Activated CD4-positive, alpha-beta T cell treated with anti-CD3 and anti-CD28 coated beads, Interleukin-2, Interleukin-4, amounts not matched to agents 100 ng/mL and 50 ng/mL, durations not matched to agents 16 hours and 8 hours (primary cell): ENCODE results near the gene OLA1.
A peak's percentile ranks its signal among the peaks of the same experiment; 100 is the strongest.

Experiments
- DNase-seq: peaks from one replicate; pipeline ENCODE4 v3.0.0-alpha.2; 2020; ENCODE audit warnings: low spot score

The OLA1 gene

DNA sequence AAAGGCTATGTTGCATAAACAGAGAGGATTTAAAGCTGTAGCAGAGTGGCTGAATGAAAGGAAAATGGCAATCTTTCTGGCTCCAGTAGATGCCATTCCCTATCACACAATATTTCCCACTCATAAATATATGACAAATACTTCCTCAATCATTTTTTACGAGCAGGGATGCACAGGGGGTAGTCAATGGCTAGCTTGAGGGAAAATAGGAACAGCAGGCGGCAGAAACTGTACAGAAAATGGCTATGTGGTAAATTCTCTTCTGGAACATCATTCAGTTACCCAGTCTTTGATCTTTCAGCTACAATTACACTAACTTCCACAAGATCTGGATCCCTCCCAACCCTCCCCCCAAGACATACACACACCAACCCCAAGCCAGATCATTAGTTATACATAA, 127.2 kb downstream of the OLA1 start:
- DNase-seq, result no peak

DNA sequence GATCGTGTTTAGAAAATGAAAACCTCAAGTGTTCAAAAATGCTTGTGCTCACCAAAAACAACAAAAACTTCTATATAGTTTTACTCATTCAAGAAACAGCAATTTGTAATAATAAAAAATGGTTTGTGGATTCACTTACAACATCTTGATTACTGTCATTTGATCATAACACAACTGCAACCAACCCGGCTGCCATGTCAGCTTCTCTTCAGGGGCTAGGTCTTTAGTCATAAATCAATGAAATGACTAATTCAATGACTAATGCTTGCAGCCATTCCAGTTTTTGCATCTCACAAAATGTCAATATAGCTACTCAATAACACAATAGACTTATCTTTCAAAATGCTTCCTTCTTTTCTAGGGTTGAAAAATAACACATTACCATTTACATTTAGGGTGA, 128.0 kb downstream of the OLA1 start:
- peak; percentile 69 for DNase-seq

DNA sequence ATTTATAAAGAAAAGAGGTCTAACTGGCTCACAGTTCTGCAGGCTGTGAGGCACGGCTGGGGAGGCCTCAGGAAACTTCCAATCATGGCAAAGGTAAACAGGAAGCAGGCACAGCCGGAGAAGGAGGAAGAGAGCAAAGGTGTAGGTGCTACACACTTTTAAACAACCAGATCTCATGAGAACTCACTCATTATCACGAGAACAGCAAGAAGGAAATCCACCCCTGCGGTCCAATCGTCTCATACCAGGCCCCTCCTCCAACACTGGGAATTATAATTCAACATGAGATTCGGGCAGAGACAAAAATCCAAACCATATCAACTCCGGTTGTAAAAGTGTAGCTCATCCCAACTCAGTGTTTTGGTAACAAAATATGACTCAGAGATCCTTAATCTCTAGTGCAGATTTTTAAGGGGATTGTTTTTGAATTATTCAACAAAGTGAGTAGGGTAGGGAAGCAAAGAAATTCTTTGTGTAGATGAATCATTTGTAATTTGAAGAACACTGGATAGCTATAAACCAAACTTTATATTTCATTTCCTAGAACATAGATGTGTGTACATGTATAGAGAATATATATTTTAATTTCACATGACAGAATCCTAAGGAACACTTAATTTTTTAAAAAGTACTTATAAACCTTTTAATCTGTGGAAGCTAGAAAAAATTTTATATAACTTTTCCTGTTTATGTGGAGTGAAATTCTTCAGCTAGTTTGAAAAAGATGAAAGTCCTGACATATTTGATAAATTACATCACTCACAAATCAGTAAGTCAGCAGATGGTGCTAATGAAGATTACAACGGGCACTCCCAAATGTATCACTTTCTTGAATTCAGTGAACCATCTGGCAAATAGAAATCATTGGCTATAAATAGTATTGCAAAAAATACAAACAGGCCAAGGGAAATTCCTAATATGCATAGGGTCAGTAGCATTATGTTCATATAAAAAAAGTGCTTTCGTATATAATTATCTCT, 130.1 kb downstream of the OLA1 start:
- no peak for DNase-seq

DNA sequence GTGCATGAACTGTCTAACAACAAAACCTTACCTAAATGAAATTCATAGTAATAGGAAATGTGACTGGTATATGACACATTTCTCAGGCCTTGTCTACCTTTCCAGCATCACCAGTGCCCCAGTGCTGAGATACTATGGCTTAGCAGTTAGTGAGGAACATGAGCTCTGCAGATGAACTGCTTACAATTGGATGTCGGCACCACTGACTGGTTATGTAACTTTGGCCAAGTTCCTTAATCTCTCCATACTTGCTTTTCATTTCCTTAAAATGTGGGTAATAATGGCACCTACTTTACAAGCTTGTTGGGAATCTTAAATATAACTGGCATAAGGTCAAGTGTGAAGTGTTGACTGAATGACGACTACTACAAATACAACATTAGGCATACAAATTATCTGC, 136.3 kb downstream of the OLA1 start:
- no peak for DNase-seq

DNA sequence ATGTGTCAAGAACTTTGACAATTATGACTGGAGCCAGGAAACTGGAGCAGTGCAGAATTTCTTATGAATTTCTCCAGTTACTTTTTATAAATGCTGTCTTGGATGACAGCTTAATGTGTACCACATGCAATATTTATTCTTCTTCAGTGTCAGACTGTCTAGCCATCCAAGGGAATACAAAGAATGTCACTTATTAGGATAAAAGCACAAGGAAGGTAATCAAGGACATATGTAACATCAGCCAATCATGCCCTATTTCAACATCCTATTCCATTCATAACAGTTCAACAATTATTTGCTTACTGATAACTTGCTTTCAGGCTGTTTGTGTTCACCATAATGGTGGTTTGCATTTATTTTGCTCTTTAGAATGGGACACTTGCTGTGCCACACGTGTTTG, 139.8 kb downstream of the OLA1 start:
- no peak for DNase-seq

DNA sequence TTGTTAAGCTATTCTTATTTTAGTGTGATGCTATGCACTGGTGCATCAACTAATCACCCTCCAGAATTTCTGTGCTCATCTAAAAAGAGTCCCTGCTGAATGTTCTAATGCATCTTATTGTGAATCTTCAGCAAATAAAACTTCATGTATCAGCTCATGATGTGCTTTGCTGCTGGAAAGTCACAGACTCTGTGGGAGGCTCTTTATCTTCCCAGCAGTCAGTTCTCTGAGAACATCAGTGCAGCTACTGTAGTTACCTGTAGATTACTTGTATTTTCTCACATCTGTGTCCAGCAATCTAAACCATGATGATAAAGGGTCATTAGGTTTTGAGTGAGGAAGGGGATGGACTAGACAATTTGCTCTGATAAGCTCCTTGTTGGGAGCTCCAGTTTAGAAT, 141.6 kb downstream of the OLA1 start:
- no peak for DNase-seq

DNA sequence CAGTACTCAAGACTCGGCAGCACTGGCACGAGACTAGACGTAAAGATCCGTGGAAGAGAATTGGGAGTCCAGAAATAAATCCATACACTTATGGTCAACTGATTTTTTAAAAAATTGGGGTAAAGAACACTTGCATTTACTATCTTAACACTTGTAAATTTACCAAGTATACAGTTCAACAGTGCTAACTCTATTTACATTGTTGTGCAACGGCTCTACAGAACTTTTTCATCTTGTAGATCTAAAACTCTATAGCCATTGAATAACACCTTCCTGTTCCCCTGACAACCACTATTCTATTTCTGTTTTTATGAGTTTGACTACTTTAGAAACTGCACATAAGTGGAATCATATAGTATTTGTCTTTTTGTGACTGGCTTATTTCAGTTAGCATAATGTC, 153.8 kb downstream of the OLA1 start:
- no peak for DNase-seq

DNA sequence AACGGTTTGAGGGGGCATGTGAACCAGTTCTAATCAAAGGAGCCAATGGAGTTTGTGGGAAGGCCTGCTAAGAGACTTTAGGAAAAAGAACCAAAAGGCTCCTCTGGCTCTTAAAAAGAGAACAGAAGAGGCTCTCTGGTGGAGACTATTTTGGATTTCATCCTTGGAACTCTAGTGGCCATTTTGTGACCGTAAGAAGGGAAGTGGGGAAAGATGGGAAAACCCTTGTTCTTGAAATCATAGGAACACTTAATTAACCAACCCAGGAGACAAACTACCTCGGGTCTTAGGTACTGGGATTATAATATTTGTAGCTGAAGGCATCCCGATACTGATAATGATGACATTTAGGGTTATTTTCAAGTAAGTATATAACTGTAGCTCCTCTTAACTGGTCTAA, 157.9 kb downstream of the OLA1 start:
- no peak for DNase-seq

DNA sequence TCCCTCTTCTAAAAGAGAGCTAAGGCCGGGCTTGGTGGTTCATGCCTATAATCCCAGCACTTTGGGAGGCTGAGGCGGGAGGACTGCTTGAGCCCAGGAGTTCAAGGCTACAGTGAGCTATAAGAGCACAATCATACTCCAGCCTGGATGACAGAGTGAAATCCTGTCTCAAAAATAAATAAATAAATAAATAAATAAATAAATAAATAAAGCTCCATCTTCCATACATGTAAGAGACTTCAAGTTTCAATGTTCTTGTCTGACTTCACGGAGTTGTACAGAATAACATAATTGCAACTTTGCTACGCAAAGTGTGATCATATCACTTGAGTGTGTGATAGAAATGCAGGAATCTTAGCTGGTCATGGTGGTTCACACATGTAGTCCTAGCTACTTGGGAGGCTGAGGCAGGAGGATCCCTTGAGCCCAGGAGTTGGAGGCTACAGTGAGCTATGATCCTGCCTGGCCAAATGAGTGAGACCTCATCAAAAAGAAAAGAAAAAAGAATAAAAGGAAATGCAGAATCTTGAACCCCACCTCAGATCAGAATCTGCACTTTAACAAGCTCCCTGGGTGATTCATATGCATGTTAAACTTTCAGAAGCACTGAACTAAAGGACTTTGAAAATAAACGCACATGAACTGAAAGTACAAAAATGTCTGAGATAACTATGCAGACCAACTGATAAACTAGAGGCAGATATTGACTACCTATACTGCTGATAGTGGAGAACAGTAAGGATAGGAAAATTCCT, 159.4 kb downstream of the OLA1 start:
- DNase-seq, result no peak

DNA sequence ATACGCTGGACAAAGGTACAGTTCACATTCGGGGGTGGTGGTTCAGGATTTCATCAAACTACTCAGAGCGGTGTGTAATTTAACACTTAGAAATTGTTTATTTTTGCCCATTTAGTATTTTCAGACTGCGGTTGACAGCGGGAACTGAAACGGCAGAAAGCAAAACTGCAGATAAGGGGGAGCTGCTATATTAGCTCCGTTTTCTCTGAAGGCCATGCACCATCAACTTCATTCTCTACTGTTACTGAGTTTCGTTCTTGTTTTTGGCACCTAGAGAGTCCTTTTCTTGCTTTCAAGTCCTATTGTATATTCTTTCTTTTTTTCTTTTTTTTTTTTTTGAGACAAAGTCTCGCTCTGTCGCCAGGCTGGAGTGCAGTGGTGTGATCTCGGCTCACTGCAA, 161.6 kb downstream of the OLA1 start:
- no peak for DNase-seq

DNA sequence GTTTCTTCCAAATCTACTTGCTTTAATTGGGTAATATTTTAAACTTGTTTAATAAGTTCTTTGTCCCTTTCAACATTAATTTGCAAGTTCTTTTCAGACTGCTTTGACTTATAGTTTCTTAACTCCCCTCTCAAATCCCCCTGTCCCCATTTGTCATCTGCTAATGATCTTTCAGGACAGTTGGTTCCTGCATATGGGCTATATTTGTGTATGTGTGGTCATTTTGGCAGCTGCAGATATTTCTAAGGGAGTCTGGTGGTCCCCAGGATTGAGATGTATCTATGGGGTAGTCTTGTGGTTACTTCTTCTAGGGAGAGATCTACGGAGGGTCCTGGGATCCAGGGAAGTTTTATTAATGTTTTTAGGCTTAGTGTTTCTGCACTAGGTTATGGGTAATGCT, 162.6 kb downstream of the OLA1 start:
- DNase-seq, result no peak

DNA sequence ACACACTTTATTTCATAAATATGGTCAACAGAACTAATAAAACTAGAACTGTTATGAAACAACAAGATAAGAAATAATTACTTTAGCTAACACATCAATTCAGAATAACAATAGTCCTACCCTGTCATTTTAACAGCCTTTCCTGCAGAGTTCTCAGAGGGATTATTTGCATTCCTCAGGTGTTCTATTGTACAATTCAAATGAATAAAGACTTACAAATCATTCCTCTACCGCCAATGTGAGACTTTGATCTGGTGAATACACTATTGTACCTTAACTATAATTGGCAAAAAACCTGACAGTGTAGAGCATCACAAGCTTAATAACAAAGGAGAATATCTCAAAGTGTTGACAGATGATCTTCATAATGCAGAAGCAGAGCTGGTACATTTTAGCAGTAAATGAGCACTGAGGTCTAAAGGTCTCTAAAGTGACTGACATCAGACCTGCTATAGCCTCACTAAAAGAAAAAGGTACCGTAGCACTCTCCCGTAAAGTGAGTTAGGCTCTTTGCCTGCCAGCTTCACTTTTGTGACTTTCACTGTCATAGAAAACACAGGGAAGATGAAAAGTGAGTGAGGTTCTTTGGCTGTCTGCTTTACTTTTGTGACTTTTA, 164.4 kb downstream of the OLA1 start:
- no peak for DNase-seq

DNA sequence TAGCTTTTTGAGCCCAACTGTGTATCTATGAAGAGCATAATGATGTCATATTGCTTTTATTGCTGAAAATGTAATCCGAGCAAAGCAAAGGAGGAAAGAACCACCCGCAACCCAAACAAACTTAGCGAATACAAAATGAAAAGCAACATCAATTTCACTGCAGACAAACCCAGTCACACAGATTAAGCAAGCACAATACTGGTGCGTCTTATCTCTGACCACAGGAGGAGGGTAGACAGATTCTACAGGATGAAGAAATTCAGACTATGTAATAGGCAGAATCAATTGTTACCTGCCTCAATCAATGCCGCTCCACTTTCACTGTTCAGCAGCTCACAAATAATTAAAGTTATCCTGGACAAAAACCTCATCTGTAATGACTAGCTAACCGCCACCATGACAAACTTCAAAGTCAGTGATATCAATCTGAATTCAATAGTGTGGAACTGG, 167.6 kb downstream of the OLA1 start:
- no peak for DNase-seq

DNA sequence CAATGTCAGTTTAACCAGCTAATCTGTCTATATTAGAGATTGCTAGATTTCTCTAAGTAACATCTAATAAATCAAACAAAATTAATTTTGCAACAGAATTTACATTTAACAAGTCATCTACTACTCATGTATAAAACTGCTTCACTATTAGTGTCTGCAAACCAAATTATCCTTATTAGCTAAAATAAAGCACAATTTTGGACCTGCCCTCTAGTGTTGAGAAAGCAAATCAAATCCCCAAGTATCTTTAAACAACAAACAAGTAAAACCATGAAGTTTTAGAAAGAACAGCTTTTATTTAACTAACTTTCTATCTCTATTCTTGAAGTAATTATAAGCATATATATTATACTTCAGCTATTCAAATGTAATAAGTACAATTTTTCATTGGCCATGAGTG, 170.1 kb downstream of the OLA1 start:
- DNase-seq, result no peak

DNA sequence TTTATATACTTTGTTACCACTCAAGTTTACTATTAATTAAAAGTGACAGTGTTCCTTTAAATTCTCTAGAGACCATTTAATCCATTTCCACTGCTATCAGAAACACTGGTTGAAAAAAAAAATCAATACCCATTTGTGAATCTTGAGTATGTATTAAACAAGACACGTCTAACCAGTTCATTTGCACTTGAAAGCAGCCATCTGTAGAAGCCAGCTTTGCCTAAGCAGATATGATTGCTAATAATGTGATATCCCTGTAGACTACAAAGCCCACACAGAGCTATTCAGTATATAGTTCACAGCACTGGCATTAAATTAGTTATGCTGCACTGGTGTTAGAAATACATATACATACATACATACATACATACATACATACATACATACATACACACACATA, 171.4 kb downstream of the OLA1 start:
- DNase-seq, result no peak

DNA sequence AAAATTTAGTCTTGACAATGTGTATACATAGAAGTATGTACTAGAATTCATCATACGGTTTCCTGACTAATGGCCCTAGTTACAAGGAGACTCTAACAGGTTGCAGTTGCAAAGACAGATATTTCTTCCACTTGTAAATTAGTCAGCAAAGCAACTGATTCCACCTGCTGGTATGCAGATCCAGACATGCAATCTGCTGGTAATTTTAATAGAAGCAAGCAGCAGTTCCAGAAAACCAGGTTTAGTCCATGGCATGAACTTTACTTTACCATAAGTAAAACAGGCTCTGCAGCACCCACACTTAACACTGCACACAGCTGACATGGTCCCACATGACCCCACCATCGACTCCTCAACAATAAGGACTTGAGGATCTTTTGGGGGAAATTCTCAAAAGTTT, 172.3 kb downstream of the OLA1 start:
- no peak for DNase-seq

DNA sequence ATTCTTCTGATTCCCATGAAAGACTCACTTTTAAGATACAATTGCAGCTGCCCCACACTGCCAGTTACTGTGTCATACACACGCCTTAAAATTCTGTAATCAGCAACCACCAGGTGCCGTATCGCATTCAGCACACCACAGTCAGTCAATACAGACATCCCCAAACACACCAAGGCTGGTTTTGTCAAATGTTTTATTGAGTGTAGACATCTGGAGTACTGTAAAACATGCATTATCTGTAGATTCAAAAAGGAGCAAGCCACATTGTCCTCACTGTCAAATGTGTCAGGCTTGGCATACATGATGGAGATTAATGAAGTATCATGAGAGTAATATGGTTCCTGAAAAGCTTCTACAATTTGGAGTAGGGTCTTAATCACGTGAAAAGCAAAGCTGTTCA, 173.5 kb downstream of the OLA1 start:
- DNase-seq, result no peak

DNA sequence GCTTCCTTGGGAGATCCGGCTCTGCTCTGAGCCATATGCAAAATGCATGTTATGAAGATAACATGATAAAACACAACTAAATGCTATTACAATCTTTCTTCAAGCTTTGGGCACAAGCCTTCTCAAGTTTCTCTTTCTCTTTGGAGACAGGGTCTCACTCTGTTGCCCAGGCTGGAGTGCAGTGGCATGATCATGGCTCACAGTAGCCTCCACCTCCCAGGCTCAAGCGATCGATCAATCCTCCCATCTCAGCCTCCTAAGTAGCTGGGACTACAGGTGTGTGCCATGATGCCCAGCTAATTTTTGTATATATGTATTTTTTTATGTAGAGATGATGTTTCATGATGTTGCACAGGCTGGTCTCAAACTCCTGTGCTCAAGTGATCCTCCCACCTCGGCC, 175.5 kb downstream of the OLA1 start:
- no peak for DNase-seq

DNA sequence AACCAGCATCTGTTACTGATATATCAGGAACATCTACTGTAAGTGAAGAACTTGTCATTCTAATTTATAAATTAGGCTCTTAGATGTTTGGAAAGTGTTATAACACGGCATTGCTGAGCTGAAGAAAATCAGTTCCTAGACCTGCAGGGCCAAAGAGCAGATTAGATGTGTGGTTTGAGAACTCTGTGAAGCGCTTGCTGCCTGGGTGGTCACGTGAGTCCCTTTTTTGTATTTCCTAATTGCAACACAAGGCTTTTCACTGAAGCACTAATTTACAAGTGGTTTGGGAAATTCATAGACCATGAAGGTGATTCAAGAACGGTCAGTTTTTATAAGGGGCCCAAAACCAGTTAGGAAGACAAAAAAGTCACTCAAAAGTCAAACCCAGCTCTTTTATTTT, 176.3 kb downstream of the OLA1 start:
- no peak for DNase-seq

DNA sequence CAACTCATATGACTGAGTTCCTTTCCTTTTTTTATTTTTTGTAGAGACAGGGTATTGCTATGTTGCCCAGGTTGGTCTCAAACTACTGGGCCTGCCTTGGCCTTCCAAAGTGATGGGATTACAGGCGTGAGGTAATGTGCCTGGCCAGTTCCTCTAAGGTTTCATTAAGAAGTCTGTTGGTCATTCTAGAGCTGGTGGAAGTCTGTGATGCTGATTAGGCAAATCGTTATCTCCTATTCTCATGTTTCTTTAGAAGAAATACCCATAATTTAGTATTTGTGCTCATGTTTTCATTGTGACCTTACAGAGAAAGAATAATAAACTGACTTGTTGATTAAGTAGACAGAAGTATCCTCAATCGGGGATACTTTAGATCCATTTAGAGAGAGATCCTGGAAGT, 177.0 kb downstream of the OLA1 start:
- no peak for DNase-seq

DNA sequence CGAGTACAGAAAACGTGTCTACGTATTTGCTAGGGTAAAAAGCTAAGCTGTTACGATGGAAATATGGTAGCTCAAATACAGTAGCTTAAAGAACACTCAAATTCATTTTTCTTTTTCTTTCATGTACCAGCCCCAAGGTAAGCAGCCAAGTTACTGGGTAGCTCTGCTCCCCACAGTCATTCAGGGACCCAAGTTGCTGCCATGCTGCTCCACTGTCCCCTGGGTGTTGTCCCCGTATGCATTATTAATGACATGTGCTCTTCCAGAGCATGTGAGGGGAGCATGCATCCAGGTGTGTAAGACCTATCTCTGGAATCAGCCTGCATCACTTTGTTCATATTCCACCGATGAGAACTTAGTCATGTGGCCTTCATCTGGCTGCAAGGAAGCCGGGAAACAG, 178.1 kb downstream of the OLA1 start:
- DNase-seq, result no peak

DNA sequence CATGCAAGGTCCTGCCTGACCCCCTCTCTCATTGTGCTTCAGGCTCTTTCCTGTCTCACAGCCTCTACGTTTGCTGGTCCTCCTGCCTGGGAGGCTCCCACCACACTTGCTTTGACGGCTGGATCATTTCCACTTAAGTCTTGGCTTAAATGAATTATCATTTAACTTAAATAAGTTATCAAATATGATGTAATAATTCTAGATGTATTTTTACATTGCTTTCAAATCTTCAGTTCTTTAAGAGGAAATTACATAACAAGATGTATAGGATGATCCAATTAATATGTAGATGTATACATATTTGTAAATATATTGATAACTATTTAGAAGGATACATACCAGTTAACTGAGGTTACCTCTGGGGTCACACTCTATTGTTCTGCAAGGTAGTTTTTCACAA, 180.5 kb downstream of the OLA1 start:
- DNase-seq, result no peak

DNA sequence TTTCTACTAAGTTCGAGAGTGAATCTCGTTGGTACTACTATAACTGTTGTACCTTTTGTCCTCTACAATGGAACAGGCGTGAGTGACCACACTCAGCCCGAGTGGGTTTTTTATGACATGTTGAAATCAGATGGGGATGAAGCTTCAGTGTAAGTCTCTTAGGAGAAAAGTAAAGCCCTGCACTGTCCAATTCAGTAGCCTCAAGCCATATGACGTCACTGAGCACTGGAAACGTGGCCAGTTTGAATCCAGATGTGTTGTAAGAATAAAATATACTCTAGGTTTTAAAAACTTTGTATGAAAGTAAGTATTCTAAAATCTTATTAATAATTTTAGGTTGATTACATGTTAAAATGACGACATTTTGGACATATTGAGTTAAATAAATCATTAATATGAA, 181.5 kb downstream of the OLA1 start:
- DNase-seq, result no peak
